GM13976 (cell line): ENCODE measurements around the gene TRPM8.

Experiments
- DNase-seq: peaks from one replicate; pipeline ENCODE4 v3.0.0; 2012; ENCODE audit warnings: low spot score
- in situ Hi-C: fragments of 300-500 bp; cut with MboI; formaldehyde crosslinking; loops from one replicate; pipeline ENCODE4 v1.12.0; 2022; ENCODE audit warnings: low sequenced_read_pairs, mixed read lengths, inconsistent platforms; ENCODE audit not compliant: unreplicated experiment
- TF ChIP-seq, protein P1 (sequence below): IDR thresholded peaks from 2 replicates; pipeline ENCODE4 v1.5.1; 2012; ENCODE audit warnings: borderline replicate concordance, mild to moderate bottlenecking; ENCODE audit not compliant: insufficient read depth; ENCODE audit errors: extremely low read depth, missing control alignments, control extremely low read depth

Gene TRPM8

DNA sequence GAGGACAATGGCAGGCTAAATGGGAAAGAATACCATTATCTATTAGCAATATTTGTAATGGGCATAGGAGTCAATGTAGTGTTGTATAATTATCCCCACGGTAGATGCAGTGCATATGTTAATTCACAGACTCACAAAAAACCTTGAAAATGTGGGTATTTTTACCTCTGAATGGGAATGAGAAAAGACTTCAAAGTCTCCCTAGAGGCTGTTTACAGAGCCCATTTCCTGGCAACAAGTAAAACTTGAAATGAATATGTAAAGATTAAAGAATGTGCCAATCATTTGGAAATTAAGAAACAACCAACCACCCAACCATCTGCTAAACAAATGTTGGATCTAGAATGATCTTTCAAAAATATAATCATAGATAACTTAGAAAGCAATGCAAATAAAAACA is 27.1 kb downstream of the TRPM8 start:
- TF ChIP-seq, protein P1, sequence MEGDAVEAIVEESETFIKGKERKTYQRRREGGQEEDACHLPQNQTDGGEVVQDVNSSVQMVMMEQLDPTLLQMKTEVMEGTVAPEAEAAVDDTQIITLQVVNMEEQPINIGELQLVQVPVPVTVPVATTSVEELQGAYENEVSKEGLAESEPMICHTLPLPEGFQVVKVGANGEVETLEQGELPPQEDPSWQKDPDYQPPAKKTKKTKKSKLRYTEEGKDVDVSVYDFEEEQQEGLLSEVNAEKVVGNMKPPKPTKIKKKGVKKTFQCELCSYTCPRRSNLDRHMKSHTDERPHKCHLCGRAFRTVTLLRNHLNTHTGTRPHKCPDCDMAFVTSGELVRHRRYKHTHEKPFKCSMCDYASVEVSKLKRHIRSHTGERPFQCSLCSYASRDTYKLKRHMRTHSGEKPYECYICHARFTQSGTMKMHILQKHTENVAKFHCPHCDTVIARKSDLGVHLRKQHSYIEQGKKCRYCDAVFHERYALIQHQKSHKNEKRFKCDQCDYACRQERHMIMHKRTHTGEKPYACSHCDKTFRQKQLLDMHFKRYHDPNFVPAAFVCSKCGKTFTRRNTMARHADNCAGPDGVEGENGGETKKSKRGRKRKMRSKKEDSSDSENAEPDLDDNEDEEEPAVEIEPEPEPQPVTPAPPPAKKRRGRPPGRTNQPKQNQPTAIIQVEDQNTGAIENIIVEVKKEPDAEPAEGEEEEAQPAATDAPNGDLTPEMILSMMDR = no peak
- in situ Hi-C loops = no loop called here
- DNase-seq = no peak

DNA sequence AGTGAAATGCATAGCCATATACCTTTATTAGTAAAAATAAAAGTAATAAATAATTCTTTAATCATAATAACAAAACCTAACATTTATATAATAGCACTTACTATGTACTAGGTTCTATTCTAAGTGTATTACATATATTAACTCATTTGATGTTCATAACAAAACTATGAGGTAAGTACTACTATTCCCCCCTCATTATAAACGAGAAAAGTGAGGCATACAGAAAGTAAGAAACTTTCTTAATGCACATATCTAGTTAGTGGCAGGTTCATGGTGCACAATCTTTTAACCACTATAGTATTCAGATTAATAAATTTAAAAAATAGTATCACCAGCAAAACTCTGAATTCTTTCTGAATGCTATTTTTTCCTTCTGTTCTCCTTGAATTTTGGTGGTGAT is 27.5 kb downstream of the TRPM8 start:
- in situ Hi-C loops = no loop called here
- no peak for DNase-seq
- TF ChIP-seq, protein P1 = no peak

DNA sequence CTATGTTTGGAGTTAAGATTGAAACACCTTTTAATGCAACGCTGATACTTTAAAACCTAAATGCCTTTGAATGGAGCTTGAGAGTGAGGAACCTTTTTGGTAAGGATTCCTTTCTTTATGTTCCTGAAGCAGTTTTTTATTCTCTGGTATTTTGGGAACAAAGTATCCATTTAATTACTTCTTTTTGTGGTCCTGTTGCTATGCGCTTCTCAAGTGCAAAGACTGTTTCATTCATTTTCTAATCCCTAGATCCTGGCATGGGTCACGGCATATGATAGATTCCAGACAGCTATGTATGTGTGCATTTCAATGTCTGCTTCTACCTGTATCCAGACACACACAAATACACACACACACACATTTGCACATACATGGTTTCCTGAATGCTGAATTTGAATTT is 28.0 kb downstream of the TRPM8 start:
- no peak for DNase-seq
- TF ChIP-seq, protein P1 = no peak
- in situ Hi-C loops = no loop called here

DNA sequence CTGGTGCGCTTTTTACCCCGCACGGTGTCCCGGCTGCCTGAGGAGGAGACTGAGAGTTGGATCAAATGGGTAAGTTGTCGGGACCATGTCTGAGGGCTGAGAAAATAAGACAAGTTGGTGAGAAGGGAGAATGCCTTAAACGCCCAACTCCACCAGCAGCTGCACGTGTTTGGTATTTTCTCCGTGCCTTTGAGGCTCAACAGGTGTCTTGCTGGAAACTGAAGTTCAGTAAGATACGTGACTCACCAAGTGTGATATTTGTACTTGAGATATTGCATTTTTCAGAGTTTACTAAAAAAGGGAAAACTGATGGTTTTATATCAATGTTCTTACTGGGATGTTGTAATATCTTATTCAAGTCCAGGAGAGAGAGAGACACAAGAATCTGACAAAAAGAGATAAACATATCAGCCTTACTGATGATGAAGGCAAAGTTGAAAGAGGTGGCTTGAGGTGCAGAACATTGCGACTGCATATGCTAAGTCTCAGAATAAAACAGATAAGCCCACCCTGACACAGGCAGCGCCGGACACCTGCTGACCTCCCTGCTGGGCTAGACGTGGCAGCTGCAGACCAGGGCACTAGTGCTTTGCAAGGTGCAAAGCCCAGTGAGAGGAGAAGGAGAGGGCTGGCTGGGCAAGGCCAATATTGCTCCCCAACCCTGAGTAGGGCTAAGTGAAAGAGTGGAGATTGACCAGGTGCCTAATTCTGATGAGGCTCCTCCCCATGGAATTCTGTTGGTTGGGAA is 33.1 kb downstream of the TRPM8 start:
- TF ChIP-seq, protein P1 = no peak
- in situ Hi-C loops = no loop called here
- DNase-seq = no peak

DNA sequence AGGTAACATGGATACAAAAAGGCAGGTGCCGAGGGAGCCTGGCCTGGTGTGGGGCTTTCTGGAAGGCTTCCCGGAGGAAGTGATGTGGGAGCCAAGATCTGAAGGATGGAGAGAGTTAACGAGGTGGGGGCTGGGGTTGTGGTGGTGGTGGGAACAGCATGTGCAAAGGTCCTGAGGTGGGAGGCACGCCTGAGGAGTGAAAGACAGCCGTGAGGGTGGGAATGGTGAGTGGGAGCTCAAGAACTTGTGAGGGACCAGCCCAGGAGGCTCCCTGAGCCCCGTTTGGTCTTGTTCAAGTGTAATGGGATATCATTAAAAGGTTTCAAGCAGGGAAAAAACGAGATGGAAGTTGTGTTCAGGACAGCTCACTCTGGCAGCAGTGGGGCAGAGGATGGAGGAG is 35.2 kb downstream of the TRPM8 start:
- no peak for DNase-seq
- in situ Hi-C loops = no loop called here
- TF ChIP-seq, protein P1 = no peak

DNA sequence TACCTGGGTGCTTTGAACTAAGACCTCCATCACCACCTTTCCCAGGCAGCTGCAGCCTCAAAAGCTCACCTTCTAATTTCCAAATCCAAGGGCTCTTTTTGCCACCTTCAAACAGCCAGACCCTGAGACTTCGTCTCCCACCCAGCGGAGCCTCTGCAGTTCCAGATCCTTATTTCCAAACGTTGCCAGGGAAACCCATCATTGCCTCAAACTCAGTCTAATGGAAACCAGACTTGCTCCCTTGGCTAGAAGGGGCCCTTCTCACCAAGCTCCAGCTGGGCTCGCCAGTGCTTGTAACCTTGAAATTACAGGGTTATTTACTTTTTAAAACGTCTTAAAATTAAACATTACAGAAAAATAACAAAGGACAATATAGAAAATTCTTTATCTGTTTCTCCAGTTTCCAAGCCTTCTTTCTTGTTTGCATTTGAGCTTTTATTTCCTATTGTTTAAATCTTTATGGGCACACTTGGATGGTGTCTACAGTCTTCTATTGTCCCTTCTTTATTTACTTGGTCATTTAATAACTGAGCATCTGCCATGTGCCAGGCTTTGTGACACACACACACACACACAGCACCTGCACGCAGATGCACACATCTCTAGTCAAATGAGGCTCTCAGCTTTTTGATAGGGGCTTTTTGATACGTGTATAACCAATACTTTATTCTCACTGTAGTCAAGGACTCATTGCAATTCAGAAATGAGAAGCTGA is 36.1 kb downstream of the TRPM8 start:
- TF ChIP-seq, protein P1 = no peak
- in situ Hi-C loops = no loop called here
- no peak for DNase-seq
